SK-N-SH treated with all-trans-retinoic acid at 6 μM for 48 hours (cell line): ENCODE measurements around the gene YAF2.

Source experiments
- ATAC-seq: fragments of 200-7000 bp; cut with Tn5 transposase; 3 replicates; pipeline ENCODE4 v1.9.1; 2020; ENCODE audit warnings: mild to moderate bottlenecking, moderate library complexity
- ARNTL ChIP-seq: fragments of 450-650 bp; formaldehyde crosslinking; IDR thresholded peaks from 2 replicates; pipeline ENCODE4 v1.5.0; 2020; ENCODE audit warnings: low read depth, mild to moderate bottlenecking, moderate library complexity, borderline replicate concordance
- BACH2 ChIP-seq: fragments of 250-450 bp; sonication (Bioruptor Pico); IDR thresholded peaks from 2 replicates; pipeline ENCODE4 v1.9.0; 2021; ENCODE audit warnings: mild to moderate bottlenecking, borderline replicate concordance
- CREB5 ChIP-seq: fragments of 250-450 bp; sonication (Bioruptor Pico); IDR thresholded peaks from 2 replicates; pipeline ENCODE4 v1.5.1; 2020; ENCODE audit warnings: low read depth, mild to moderate bottlenecking, moderate library complexity
- CSDC2 ChIP-seq: fragments of 250-450 bp; sonication (Bioruptor Pico); IDR thresholded peaks from 2 replicates; pipeline ENCODE4 v1.5.0; 2020; ENCODE audit warnings: mild to moderate bottlenecking, moderate library complexity
- CSRNP3 ChIP-seq: fragments of 250-450 bp; sonication (Bioruptor Pico); IDR thresholded peaks from 2 replicates; pipeline ENCODE4 v1.5.1; 2021; ENCODE audit warnings: mild to moderate bottlenecking, moderate library complexity
- ESRRG ChIP-seq: fragments of 250-450 bp; sonication (Bioruptor Pico); IDR thresholded peaks from 2 replicates; pipeline ENCODE4 v1.6.1; 2021; ENCODE audit warnings: mild to moderate bottlenecking
- GLIS3 ChIP-seq: fragments of 250-450 bp; sonication (Bioruptor Pico); IDR thresholded peaks from 2 replicates; pipeline ENCODE4 v1.5.0; 2020; ENCODE audit warnings: mild to moderate bottlenecking, moderate library complexity
- ISL1 ChIP-seq: fragments of 250-450 bp; sonication (Bioruptor Pico); IDR thresholded peaks from 2 replicates; pipeline ENCODE4 v2.1.2; 2022; ENCODE audit warnings: mild to moderate bottlenecking, moderate library complexity
- OSR1 ChIP-seq: fragments of 250-450 bp; sonication (Bioruptor Pico); IDR thresholded peaks from 2 replicates; pipeline ENCODE4 v1.8.0; 2022; ENCODE audit warnings: moderate library complexity, mild to moderate bottlenecking, inconsistent platforms
- PATZ1 ChIP-seq: fragments of 250-450 bp; sonication (Bioruptor Pico); IDR thresholded peaks from 2 replicates; pipeline ENCODE4 v1.8.0; 2020; ENCODE audit warnings: mild to moderate bottlenecking, moderate library complexity, borderline replicate concordance
- POU6F1 ChIP-seq: fragments of 250-450 bp; sonication (Bioruptor Pico); IDR thresholded peaks from 2 replicates; pipeline ENCODE4 v1.8.0; 2021; ENCODE audit warnings: low read depth, mild to moderate bottlenecking, moderate library complexity, borderline replicate concordance
- SNAI2 ChIP-seq: fragments of 250-450 bp; sonication (Bioruptor Pico); IDR thresholded peaks from 2 replicates; pipeline ENCODE4 v1.5.0; 2020; ENCODE audit warnings: mild to moderate bottlenecking, moderate library complexity
- TCF4 ChIP-seq: fragments of 250-450 bp; sonication (Bioruptor Pico); IDR thresholded peaks from 2 replicates; pipeline ENCODE4 v1.8.0; 2021; ENCODE audit warnings: mild to moderate bottlenecking, moderate library complexity, borderline replicate concordance
- TOX ChIP-seq: fragments of 250-450 bp; sonication (Bioruptor Pico); IDR thresholded peaks from 2 replicates; pipeline ENCODE4 v1.8.0; 2021; ENCODE audit warnings: mild to moderate bottlenecking, moderate library complexity, borderline replicate concordance
- TSHZ2 ChIP-seq: fragments of 250-450 bp; sonication (Bioruptor Pico); IDR thresholded peaks from 2 replicates; pipeline ENCODE4 v1.5.0; 2020; ENCODE audit warnings: mild to moderate bottlenecking, moderate library complexity
- ZC3H10 ChIP-seq: fragments of 250-450 bp; sonication (Bioruptor Pico); IDR thresholded peaks from 2 replicates; pipeline ENCODE4 v1.5.1; 2021; ENCODE audit warnings: mild to moderate bottlenecking, moderate library complexity
- ZFP3 ChIP-seq: fragments of 250-450 bp; sonication (Bioruptor Pico); IDR thresholded peaks from 2 replicates; pipeline ENCODE4 v1.5.0; 2020; ENCODE audit warnings: mild to moderate bottlenecking, moderate library complexity
- ZNF565 ChIP-seq: fragments of 450-650 bp; formaldehyde crosslinking; conservative IDR thresholded peaks from 2 replicates; pipeline ENCODE4 v1.5.0; 2020; ENCODE audit warnings: low read depth, mild to moderate bottlenecking, moderate library complexity
- ZNF70 ChIP-seq: fragments of 450-650 bp; formaldehyde crosslinking; IDR thresholded peaks from 2 replicates; pipeline ENCODE4 v1.5.0; 2020; ENCODE audit warnings: mild to moderate bottlenecking, moderate library complexity
- ZNF8 ChIP-seq: fragments of 450-650 bp; formaldehyde crosslinking; IDR thresholded peaks from 2 replicates; pipeline ENCODE4 v1.5.0; 2020; ENCODE audit warnings: mild to moderate bottlenecking, moderate library complexity

The YAF2 gene

GRCh38 chr12:42173961-42174521 lies 64.0 kb downstream of the YAF2 start:
- ATAC-seq = no peak
- no peak for TF ChIP-seq TCF4 (CRISPR knock-in tag)
- no peak for TF ChIP-seq ZFP3
- no peak for TF ChIP-seq ARNTL (CRISPR knock-in tag)
- TF ChIP-seq ZNF565 (CRISPR knock-in tag) = no peak
- no peak for TF ChIP-seq CSDC2 (CRISPR knock-in tag)
- no peak for TF ChIP-seq SNAI2 (CRISPR knock-in tag)
- TF ChIP-seq ZC3H10 = no peak
- TF ChIP-seq GLIS3 = no peak
- no peak for TF ChIP-seq CREB5 (CRISPR knock-in tag)
- no peak for TF ChIP-seq BACH2 (CRISPR knock-in tag)
- no peak for TF ChIP-seq TOX (CRISPR knock-in tag)
- TF ChIP-seq ESRRG (CRISPR knock-in tag) = no peak
- TF ChIP-seq OSR1 (CRISPR knock-in tag) = no peak
- no peak for TF ChIP-seq POU6F1 (CRISPR knock-in tag)
- TF ChIP-seq ZNF8 (CRISPR knock-in tag) = no peak
- TF ChIP-seq ISL1 = no peak
- no peak for TF ChIP-seq CSRNP3 (CRISPR knock-in tag)
- TF ChIP-seq TSHZ2 (CRISPR knock-in tag) = no peak
- no peak for TF ChIP-seq ZNF70 (CRISPR knock-in tag)

GRCh38 chr12:42172441-42173210 lies 65.4 kb downstream of the YAF2 start:
- TF ChIP-seq ISL1 (no peak), ZNF565 (CRISPR knock-in tag) (no peak), TOX (CRISPR knock-in tag) (no peak), CREB5 (CRISPR knock-in tag) (no peak), GLIS3 (no peak), POU6F1 (CRISPR knock-in tag) (no peak), ZFP3 (no peak), SNAI2 (CRISPR knock-in tag) (no peak), ZNF70 (CRISPR knock-in tag) (no peak), CSRNP3 (CRISPR knock-in tag) (no peak), OSR1 (CRISPR knock-in tag) (no peak), PATZ1 (CRISPR knock-in tag) (no peak), ZC3H10 (no peak)
- no peak for ATAC-seq
